Large intestine (tissue), 12 donors: Measurements from ENCODE around the gene PCNP. TPM values are rescaled to one million over a fixed set of nuclear protein-coding genes. Genes with fewer than 3 reads are reported as not detected.
A peak's percentile ranks its signal among the peaks of the same experiment; 100 is the strongest.

Source experiments
- DNase-seq, 2 donors: peaks; one replicate each; pipeline versions ENCODE4 v3.0.0 to v3.0.0-alpha.2; 2013
- H3K27ac ChIP-seq: one replicate; pipeline ENCODE4 v1.5.1; 2013; ENCODE audit warnings: low read length
- H3K27me3 ChIP-seq: 2 replicates; pipeline ENCODE4 v1.6.1; 2013; ENCODE audit warnings: low read length; ENCODE audit not compliant: control insufficient read depth, insufficient read depth
- H3K36me3 ChIP-seq: 2 replicates; pipeline ENCODE4 v1.6.1; 2013; ENCODE audit warnings: low read length; ENCODE audit not compliant: control insufficient read depth, insufficient read depth
- H3K4me1 ChIP-seq: one replicate; pipeline ENCODE4 v1.6.1; 2013; ENCODE audit warnings: low read length; ENCODE audit not compliant: control insufficient read depth, insufficient read depth
- H3K4me3 ChIP-seq: one replicate; pipeline ENCODE4 v1.5.1; 2013; ENCODE audit warnings: low read length
- H3K9me3 ChIP-seq: one replicate; pipeline ENCODE4 v1.6.1; 2013; ENCODE audit warnings: mild to moderate bottlenecking, low read depth, low read length, moderate library complexity; ENCODE audit not compliant: control insufficient read depth
- WGBS: methylation state at CpG from one replicate; pipeline ENCODE4 v1.1.5; 2013; ENCODE audit warnings: low lambda C conversion rate; ENCODE audit not compliant: insufficient coverage; 5-methylcytosine and 5-hydroxymethylcytosine counted together
- long read RNA-seq, 11 donors: transcript quantifications; one replicate each; lab custom pipeline, GENCODE V29; 2026
- polyA plus RNA-seq: library from polyadenylated mRNA; unstranded; fragments of 120-200 nt; gene quantifications from one replicate; pipeline ENCODE4 v1.2.1, GENCODE V29; 2013

Gene PCNP
- 118 TPM for polyA plus RNA-seq
- long read RNA-seq, donor 1, transcript PCNP-202 (5 exons, 2,165 nt), result minor isoform, 10 of 1,856 reads
- long read RNA-seq, donor 1, transcript PCNP-201 (5 exons, 2,342 nt), result major isoform, 13 of 1,856 reads
- long read RNA-seq, donor 1, partial matches to known transcripts, result 1,785 of 1,856 reads
- long read RNA-seq, donor 1, other reads (novel, unspliced or antisense), result 41 of 1,856 reads
- long read RNA-seq, donor 2, transcript PCNP-204 (4 exons, 2,028 nt), result minor isoform, 5 of 51 reads
- long read RNA-seq, donor 2, transcript PCNP-201 (5 exons, 2,342 nt), result major isoform, 21 of 51 reads
- long read RNA-seq, donor 2, transcript PCNP-207 (5 exons, 786 nt), result minor isoform, 5 of 51 reads
- long read RNA-seq, donor 2, transcript PCNP-202 (5 exons, 2,165 nt), result minor isoform, 19 of 51 reads
- long read RNA-seq, donor 2, partial matches to known transcripts, result 0 of 51 reads
- long read RNA-seq, donor 2, other reads (novel, unspliced or antisense), result 0 of 51 reads
- long read RNA-seq, donor 3, result 0 reads
- long read RNA-seq, donor 4, transcript PCNP-201 (5 exons, 2,342 nt), result major isoform, 5 of 33 reads
- long read RNA-seq, donor 4, partial matches to known transcripts, result 25 of 33 reads
- long read RNA-seq, donor 4, other reads (novel, unspliced or antisense), result 0 of 33 reads
- long read RNA-seq, donor 5, transcript PCNP-201 (5 exons, 2,342 nt), result major isoform, 18 of 1,246 reads
- long read RNA-seq, donor 5, transcript PCNP-202 (5 exons, 2,165 nt), result minor isoform, 12 of 1,246 reads
- long read RNA-seq, donor 5, partial matches to known transcripts, result 1,215 of 1,246 reads
- long read RNA-seq, donor 5, other reads (novel, unspliced or antisense), result 0 of 1,246 reads
- long read RNA-seq, donor 6, transcript PCNP-204 (4 exons, 2,028 nt), result minor isoform, 12 of 60 reads
- long read RNA-seq, donor 6, transcript PCNP-202 (5 exons, 2,165 nt), result major isoform, 20 of 60 reads
- long read RNA-seq, donor 6, transcript PCNP-201 (5 exons, 2,342 nt), result minor isoform, 13 of 60 reads
- long read RNA-seq, donor 6, partial matches to known transcripts, result 12 of 60 reads
- long read RNA-seq, donor 6, other reads (novel, unspliced or antisense), result 0 of 60 reads
- long read RNA-seq, donor 7, transcript PCNP-202 (5 exons, 2,165 nt), result minor isoform, 7 of 24 reads
- long read RNA-seq, donor 7, transcript PCNP-201 (5 exons, 2,342 nt), result major isoform, 10 of 24 reads
- long read RNA-seq, donor 7, partial matches to known transcripts, result 0 of 24 reads
- long read RNA-seq, donor 7, other reads (novel, unspliced or antisense), result 0 of 24 reads
- long read RNA-seq, donor 8, transcript PCNP-202 (5 exons, 2,165 nt), result minor isoform, 15 of 256 reads
- long read RNA-seq, donor 8, transcript PCNP-204 (4 exons, 2,028 nt), result minor isoform, 5 of 256 reads
- long read RNA-seq, donor 8, transcript PCNP-201 (5 exons, 2,342 nt), result major isoform, 22 of 256 reads
- long read RNA-seq, donor 8, partial matches to known transcripts, result 207 of 256 reads
- long read RNA-seq, donor 8, other reads (novel, unspliced or antisense), result 0 of 256 reads
- long read RNA-seq, donor 9, transcript PCNP-202 (5 exons, 2,165 nt), result minor isoform, 14 of 40 reads
- long read RNA-seq, donor 9, transcript PCNP-203 (2 exons, 771 nt), result minor isoform, 5 of 40 reads
- long read RNA-seq, donor 9, transcript PCNP-201 (5 exons, 2,342 nt), result major isoform, 16 of 40 reads
- long read RNA-seq, donor 9, partial matches to known transcripts, result 0 of 40 reads
- long read RNA-seq, donor 9, other reads (novel, unspliced or antisense), result 0 of 40 reads
- long read RNA-seq, donor 10, transcript PCNP-202 (5 exons, 2,165 nt), result minor isoform, 26 of 75 reads
- long read RNA-seq, donor 10, transcript PCNP-207 (5 exons, 786 nt), result minor isoform, 6 of 75 reads
- long read RNA-seq, donor 10, transcript PCNP-204 (4 exons, 2,028 nt), result minor isoform, 5 of 75 reads
- long read RNA-seq, donor 10, transcript PCNP-201 (5 exons, 2,342 nt), result major isoform, 30 of 75 reads
- long read RNA-seq, donor 10, partial matches to known transcripts, result 7 of 75 reads
- long read RNA-seq, donor 10, other reads (novel, unspliced or antisense), result 0 of 75 reads
- long read RNA-seq, donor 11, transcript PCNP-201 (5 exons, 2,342 nt), result major isoform, 25 of 44 reads
- long read RNA-seq, donor 11, transcript PCNP-202 (5 exons, 2,165 nt), result minor isoform, 12 of 44 reads
- long read RNA-seq, donor 11, partial matches to known transcripts, result 0 of 44 reads
- long read RNA-seq, donor 11, other reads (novel, unspliced or antisense), result 0 of 44 reads

GRCh38 chr3:101573449-101574387, at the start of gene PCNP:
Gene PCNP (plus strand): TSS chr3:101574180. CDS start chr3:101574216, 36 bp downstream.
- peak; percentile 99 to 100 for DNase-seq
- Histone ChIP-seq H3K4me1 (peaks cover 8% of the 10 kb centered on the region), H3K9me3 (peaks cover 3% of the 10 kb centered on the region), H3K27ac (peak within 1 kb of the TSS; percentile 98), H3K36me3 (peaks cover 11% of the 10 kb centered on the region), H3K27me3 (no peaks in the 10 kb centered on the region), H3K4me3 (peak within 1 kb of the TSS; percentile 96)
- WGBS, result 41% methylated on average over 2 of the region's 47 CpGs

GRCh38 chr3:101527441-101527840, 46.5 kb upstream of the PCNP start:
- Histone ChIP-seq H3K9me3 (no peaks in the 10 kb centered on the region), H3K4me1 (peaks cover 6% of the 10 kb centered on the region), H3K36me3 (no peaks in the 10 kb centered on the region), H3K4me3 (no peak overlapping the region), H3K27ac (no peak overlapping the region), H3K27me3 (no peaks in the 10 kb centered on the region)
- DNase-seq, result no peak
- WGBS, result no CpG with 5 or more reads among the region's 4 CpGs

- no peak overlapping the region for H3K27ac ChIP-seq
- peaks cover 6% of the 10 kb centered on the region for H3K4me1 ChIP-seq
- no peak for DNase-seq
- WGBS, result no CpG with 5 or more reads among the region's 1 CpG
- no peaks in the 10 kb centered on the region for H3K9me3 ChIP-seq
- no peaks in the 10 kb centered on the region for H3K36me3 ChIP-seq
- H3K4me3 ChIP-seq, result no peak overlapping the region
- no peaks in the 10 kb centered on the region for H3K27me3 ChIP-seq
These were observed 46.1 kb upstream of the PCNP start for GRCh38 chr3:101527906-101528305.

- WGBS, result no CpG with 5 or more reads among the region's 4 CpGs
- no peaks in the 10 kb centered on the region for H3K36me3 ChIP-seq
- no peak overlapping the region for H3K27ac ChIP-seq
- no peaks in the 10 kb centered on the region for H3K27me3 ChIP-seq
- DNase-seq, result peak in 1 of 2 donors; percentile 30
- H3K4me3 ChIP-seq, result no peak overlapping the region
- peaks cover 6% of the 10 kb centered on the region for H3K4me1 ChIP-seq
- H3K9me3 ChIP-seq, result no peaks in the 10 kb centered on the region
These were observed 43.9 kb upstream of the PCNP start for GRCh38 chr3:101529816-101530685.

GRCh38 chr3:101530686-101531047, 43.3 kb upstream of the PCNP start:
- WGBS, result no CpG with 5 or more reads among the region's 2 CpGs
- H3K4me1 ChIP-seq, result peaks cover 6% of the 10 kb centered on the region
- no peaks in the 10 kb centered on the region for H3K36me3 ChIP-seq
- no peak overlapping the region for H3K27ac ChIP-seq
- peak in 1 of 2 donors; percentile 39 for DNase-seq
- no peaks in the 10 kb centered on the region for H3K9me3 ChIP-seq
- no peaks in the 10 kb centered on the region for H3K27me3 ChIP-seq
- H3K4me3 ChIP-seq, result no peak overlapping the region

GRCh38 chr3:101531473-101532086, 42.4 kb upstream of the PCNP start:
- no peak for DNase-seq
- no peaks in the 10 kb centered on the region for H3K36me3 ChIP-seq
- H3K27me3 ChIP-seq, result no peaks in the 10 kb centered on the region
- H3K9me3 ChIP-seq, result no peaks in the 10 kb centered on the region
- no peak overlapping the region for H3K4me3 ChIP-seq
- no peak overlapping the region for H3K27ac ChIP-seq
- no CpG with 5 or more reads among the region's 2 CpGs for WGBS
- peaks cover 6% of the 10 kb centered on the region for H3K4me1 ChIP-seq

- no peaks in the 10 kb centered on the region for H3K27me3 ChIP-seq
- no peaks in the 10 kb centered on the region for H3K9me3 ChIP-seq
- H3K36me3 ChIP-seq, result no peaks in the 10 kb centered on the region
- peaks cover 6% of the 10 kb centered on the region for H3K4me1 ChIP-seq
- no peak overlapping the region for H3K27ac ChIP-seq
- no peak for DNase-seq
- no CpG with 5 or more reads among the region's 9 CpGs for WGBS
- no peak overlapping the region for H3K4me3 ChIP-seq
These were observed 41.0 kb upstream of the PCNP start for GRCh38 chr3:101532783-101533602.
